A549 (cell line): ENCODE measurements around the gene ASPHD2.

Source experiments
- BHLHE40 ChIP-seq: IDR thresholded peaks from 2 replicates; pipeline ENCODE4 v1.6.1; 2012; ENCODE audit warnings: low read depth, low read length, inconsistent platforms
- CHD2 ChIP-seq: fragments of 150-350 bp; IDR thresholded peaks from 2 replicates; pipeline ENCODE4 v1.6.1; 2014; ENCODE audit warnings: low read length; ENCODE audit not compliant: partially characterized antibody
- CTCF ChIP-seq: fragments of >200 bp; sonication (Bioruptor Twin); formaldehyde crosslinking; IDR thresholded peaks from 3 replicates; pipeline ENCODE4 v1.5.1; 2016
- EP300 ChIP-seq, 2 experiments: fragments of >200 bp; sonication (Bioruptor Twin); formaldehyde crosslinking; IDR thresholded peaks; 2 replicates in 1 of 2; 3 replicates in 1 of 2; pipeline ENCODE4 v1.6.1; 2016 to 2017
- HMGXB4 ChIP-seq: fragments of 250-450 bp; sonication (Bioruptor Pico); IDR thresholded peaks from 2 replicates; pipeline ENCODE4 v1.5.0; 2021; ENCODE audit warnings: mild to moderate bottlenecking, moderate library complexity, borderline replicate concordance
- JUNB ChIP-seq: fragments of >200 bp; sonication (Bioruptor Twin); formaldehyde crosslinking; IDR thresholded peaks from 2 replicates; pipeline ENCODE4 v1.6.1; 2016
- MAX ChIP-seq: IDR thresholded peaks from 2 replicates; pipeline ENCODE4 v1.6.1; 2012
- MYC ChIP-seq: IDR thresholded peaks from 2 replicates; pipeline ENCODE4 v1.6.1; 2012; ENCODE audit warnings: mild to moderate bottlenecking, inconsistent platforms, low read length, improper control_type of control experiment, borderline replicate concordance
- POLR2A ChIP-seq: IDR thresholded peaks from 2 replicates; pipeline ENCODE4 v1.6.1; 2012; ENCODE audit warnings: mild to moderate bottlenecking, low read length
- RAD21 ChIP-seq, 2 experiments: fragments of >200 bp in 1 of 2; sonication (Bioruptor Twin) in 1 of 2; formaldehyde crosslinking in 1 of 2; IDR thresholded peaks in 1 of 2; conservative IDR thresholded peaks in 1 of 2; 2 replicates in 1 of 2; 3 replicates in 1 of 2; pipeline ENCODE4 v1.6.1; 2012 to 2018; ENCODE audit warnings: inconsistent platforms in 1 of 2
- RCOR1 ChIP-seq: fragments of 150-350 bp; IDR thresholded peaks from 2 replicates; pipeline ENCODE4 v1.6.1; 2014; ENCODE audit warnings: antibody characterized with exemption, low read length, low read depth
- RFX5 ChIP-seq: fragments of 450-650 bp; IDR thresholded peaks from 2 replicates; pipeline ENCODE4 v1.7.1; 2014; ENCODE audit warnings: antibody characterized with exemption, mild to moderate bottlenecking, moderate library complexity
- USF2 ChIP-seq: fragments of 450-650 bp; IDR thresholded peaks from 2 replicates; pipeline ENCODE4 v1.6.1; 2014; ENCODE audit warnings: antibody characterized with exemption

GRCh38 chr22:26443901-26444690, 15.0 kb downstream of the ASPHD2 start:
- TF ChIP-seq POLR2A (no peak), HMGXB4 (no peak), BHLHE40 (no peak), CTCF (no peak), RCOR1 (no peak), MAX (no peak), RAD21 (conservative IDR thresholded peaks at IDR 0.05 in 1 of 2, IDR thresholded peaks at IDR 0.05 in 1 of 2) (no peak), EP300 (IDR thresholded peaks at IDR 0.05) (no peak), JUNB (no peak), RFX5 (no peak), CHD2 (no peak), USF2 (no peak), MYC (no peak)
